ENCODE measurements around the gene FBLIM1. TPM values are rescaled to one million over a fixed set of nuclear protein-coding genes. Genes with fewer than 3 reads are reported as not detected.

FBLIM1 gene
- total and polyA plus RNA-seq, 3 donors from 2014 or later = 23.3 to 52.5 (median 32.8) TPM

- Histone ChIP-seq H3K4me1 (peaks cover 15% of the 10 kb centered on the region), H3K4me3 (peak overlapping the region; percentile 84 to 89), H3K9me3 (no peaks in the 10 kb centered on the region), H3K36me3 (ENCODE audit: low read depth, missing control alignments) (no peaks in the 10 kb centered on the region), H3K27me3 (no peaks in the 10 kb centered on the region), H3K27ac (peak overlapping the region; percentile 100)
- intact Hi-C loops (cut with DNase I; ENCODE audit: low total_unique reads) = loop anchor here (10.0 kb wide), 1 partner anchor 51 kb away; no protein-coding TSS in a partner anchor
- no peak for DNase-seq
- TF ChIP-seq CTCF (IDR thresholded peaks at IDR 0.05) (no peak), POLR2A (IDR thresholded peaks at IDR 0.05) (no peak)
- 1 to 2% methylated on average over 10 of the region's 10 CpGs for WGBS, 2 donors
Measured at GRCh38 chr1:15833842-15834405, 75.3 kb downstream of the FBLIM1 start.

GRCh38 chr1:15834406-15835204 lies 76.0 kb downstream of the FBLIM1 start:
- peak; percentile 89 for DNase-seq
- Histone ChIP-seq H3K36me3 (ENCODE audit: low read depth, missing control alignments) (no peaks in the 10 kb centered on the region), H3K9me3 (no peaks in the 10 kb centered on the region), H3K27ac (peak overlapping the region; percentile 100), H3K27me3 (no peaks in the 10 kb centered on the region), H3K4me3 (peak overlapping the region; percentile 84 to 89), H3K4me1 (peaks cover 15% of the 10 kb centered on the region)
- 0 to 1% methylated on average over 14 to 74 of the region's 77 CpGs for WGBS, 2 donors
- intact Hi-C loops (cut with DNase I; ENCODE audit: low total_unique reads) = loop anchor here (10.0 kb wide), 1 partner anchor 50 kb away; no protein-coding TSS in a partner anchor
- TF ChIP-seq POLR2A (IDR thresholded peaks at IDR 0.05) (no peak), CTCF (IDR thresholded peaks at IDR 0.05) (peak in 1 of 3 experiments; percentile 5)

GRCh38 chr1:15835205-15835740 lies 76.7 kb downstream of the FBLIM1 start:
- Histone ChIP-seq H3K4me3 (peak overlapping the region; percentile 84 to 89), H3K9me3 (no peaks in the 10 kb centered on the region), H3K36me3 (ENCODE audit: low read depth, missing control alignments) (no peaks in the 10 kb centered on the region), H3K4me1 (peaks cover 13% of the 10 kb centered on the region), H3K27me3 (no peaks in the 10 kb centered on the region), H3K27ac (peak overlapping the region; percentile 100)
- no peak for DNase-seq
- intact Hi-C loops (cut with DNase I; ENCODE audit: low total_unique reads) = loop anchor here (10.0 kb wide), 1 partner anchor 50 kb away; no protein-coding TSS in a partner anchor
- TF ChIP-seq POLR2A (IDR thresholded peaks at IDR 0.05) (no peak), CTCF (IDR thresholded peaks at IDR 0.05) (no peak)
- WGBS, 2 donors = 0 to 1% methylated on average over 33 to 37 of the region's 37 CpGs

- Histone ChIP-seq H3K36me3 (ENCODE audit: low read depth, missing control alignments) (no peaks in the 10 kb centered on the region), H3K9me3 (no peaks in the 10 kb centered on the region), H3K27ac (peak overlapping the region; percentile 100), H3K4me3 (peak overlapping the region; percentile 84 to 89), H3K27me3 (no peaks in the 10 kb centered on the region), H3K4me1 (peaks cover 7% of the 10 kb centered on the region)
- TF ChIP-seq CTCF (IDR thresholded peaks at IDR 0.05) (no peak), POLR2A (IDR thresholded peaks at IDR 0.05) (peak; percentile 11)
- WGBS, 2 donors = 1 to 2% methylated on average over 55 to 66 of the region's 66 CpGs
- peak; percentile 99 for DNase-seq
- intact Hi-C loops (cut with DNase I; ENCODE audit: low total_unique reads) = loop anchor here (10.0 kb wide), 1 partner anchor 49 kb away; no protein-coding TSS in a partner anchor
Measured at GRCh38 chr1:15835741-15836510, 77.3 kb downstream of the FBLIM1 start.

Other genes starting within 250 kb of the FBLIM1 start
- gene CASP9, start 234.6 kb upstream of the FBLIM1 start, total RNA-seq = 10 to 100 TPM; 34.8 to 48.5 TPM
- gene CASP9, start 234.6 kb upstream of the FBLIM1 start, polyA plus RNA-seq (ENCODE audit: insufficient read depth, low read depth, low replicate concordance) = 33.8 TPM
- gene DNAJC16, start 231.9 kb upstream of the FBLIM1 start, total RNA-seq = 10 to 100 TPM; 24.3 to 32.1 TPM
- gene DNAJC16, start 231.9 kb upstream of the FBLIM1 start, polyA plus RNA-seq (ENCODE audit: insufficient read depth, low read depth, low replicate concordance) = 19.9 TPM
- gene AGMAT, start 173.7 kb upstream of the FBLIM1 start, total RNA-seq = 1 to 10 TPM in 1 of 2 donors, under 1 TPM in 1; 0.99 to 1.5 TPM
- 1.8 TPM for gene AGMAT, start 173.7 kb upstream of the FBLIM1 start, polyA plus RNA-seq (ENCODE audit: insufficient read depth, low read depth, low replicate concordance)
- 10 to 100 TPM; 45.2 to 54.2 TPM for gene DDI2, start 141.3 kb upstream of the FBLIM1 start, total RNA-seq
- gene DDI2, start 141.3 kb upstream of the FBLIM1 start, polyA plus RNA-seq (ENCODE audit: insufficient read depth, low read depth, low replicate concordance) = 9.6 TPM
- gene PLEKHM2, start 74.5 kb upstream of the FBLIM1 start, total RNA-seq = 10 to 100 TPM; 61.9 to 70.2 TPM
- gene PLEKHM2, start 74.5 kb upstream of the FBLIM1 start, polyA plus RNA-seq (ENCODE audit: insufficient read depth, low read depth, low replicate concordance) = 98.4 TPM
- 1 to 10 TPM; 2.5 to 3.8 TPM for gene SLC25A34, start 22.5 kb upstream of the FBLIM1 start, total RNA-seq
- gene SLC25A34, start 22.5 kb upstream of the FBLIM1 start, polyA plus RNA-seq (ENCODE audit: insufficient read depth, low read depth, low replicate concordance) = 2.6 TPM
- not detected for gene TMEM82, start 16.3 kb upstream of the FBLIM1 start, total RNA-seq
- gene TMEM82, start 16.3 kb upstream of the FBLIM1 start, polyA plus RNA-seq (ENCODE audit: insufficient read depth, low read depth, low replicate concordance) = not detected
- 1 to 10 TPM; 1.5 to 2.0 TPM for gene UQCRHL, start 48.9 kb downstream of the FBLIM1 start, total RNA-seq
- gene UQCRHL, start 48.9 kb downstream of the FBLIM1 start, polyA plus RNA-seq (ENCODE audit: insufficient read depth, low read depth, low replicate concordance) = 2.5 TPM
- 10 to 100 TPM; 53.2 to 60.6 TPM for gene SPEN, start 88.9 kb downstream of the FBLIM1 start, total RNA-seq
- 54.8 TPM for gene SPEN, start 88.9 kb downstream of the FBLIM1 start, polyA plus RNA-seq (ENCODE audit: insufficient read depth, low read depth, low replicate concordance)
- 10 to 100 TPM; 60.2 to 65.8 TPM for gene ZBTB17, start 217.3 kb downstream of the FBLIM1 start, total RNA-seq
- 53.6 TPM for gene ZBTB17, start 217.3 kb downstream of the FBLIM1 start, polyA plus RNA-seq (ENCODE audit: insufficient read depth, low read depth, low replicate concordance)
- under 1 TPM in 1 of 2 donors, not detected in 1; 0.16 TPM for gene SRARP, start 245.4 kb downstream of the FBLIM1 start, total RNA-seq
- gene SRARP, start 245.4 kb downstream of the FBLIM1 start, polyA plus RNA-seq (ENCODE audit: insufficient read depth, low read depth, low replicate concordance) = not detected

All from testis (tissue), 3 donors.